ENCODE data around the gene CYB5R4.
"Not testable (repeated sequence)": the region's sequence is repeated elsewhere in the genome, so short reads cannot be mapped to it uniquely, and the experiment has no call there.

Gene CYB5R4

GRCh38 chr6:83920017-83920416 is 60.5 kb downstream of the CYB5R4 start:
- no peak overlapping the region for H3K27ac ChIP-seq (ENCODE audit: low read length)
- H3K9me3 ChIP-seq (ENCODE audit: insufficient read depth, low read length), result no peaks in the 10 kb centered on the region
- no peaks in the 10 kb centered on the region for H4K20me1 ChIP-seq (ENCODE audit: insufficient read depth, low read length)
- no peak overlapping the region for H3K9ac ChIP-seq (ENCODE audit: low read length)
- peaks cover 3% of the 10 kb centered on the region for H3K36me3 ChIP-seq (replicated peaks; ENCODE audit: low read depth, low read length)
- no peak for TF ChIP-seq EZH2phosphoT487 (IDR thresholded peaks at IDR 0.05; ENCODE audit: low read depth)
- no peak for TF ChIP-seq CTCF (IDR thresholded peaks at IDR 0.05; ENCODE audit: low read depth, low read length)
- H2AFZ ChIP-seq (ENCODE audit: low read depth, low read length), result no peak overlapping the region
- no peaks in the 10 kb centered on the region for H3K27me3 ChIP-seq (ENCODE audit: low read depth, low read length)
- no peak overlapping the region for H3K4me2 ChIP-seq (ENCODE audit: low read length)
- H3K79me2 ChIP-seq (ENCODE audit: low read length), result no peaks in the 10 kb centered on the region
- H3K4me1 ChIP-seq (ENCODE audit: low read length), result peaks cover 10% of the 10 kb centered on the region
- H3K4me3 ChIP-seq (ENCODE audit: low read length), result no peak overlapping the region

GRCh38 chr6:83921315-83921714 is 61.8 kb downstream of the CYB5R4 start:
- peaks cover 3% of the 10 kb centered on the region for H3K4me1 ChIP-seq (ENCODE audit: low read length)

GRCh38 chr6:83927470-83927869 is 68.0 kb downstream of the CYB5R4 start:
- H3K4me3 ChIP-seq (ENCODE audit: low read length), result no peak overlapping the region
- peaks cover 30% of the 10 kb centered on the region for H3K36me3 ChIP-seq (replicated peaks; ENCODE audit: low read depth, low read length)
- H3K27ac ChIP-seq (ENCODE audit: low read length), result no peak overlapping the region
- no peaks in the 10 kb centered on the region for H3K79me2 ChIP-seq (ENCODE audit: low read length)
- H3K9me3 ChIP-seq (ENCODE audit: insufficient read depth, low read length), result no peaks in the 10 kb centered on the region
- H3K27me3 ChIP-seq (ENCODE audit: low read depth, low read length), result no peaks in the 10 kb centered on the region
- no peak overlapping the region for H3K9ac ChIP-seq (ENCODE audit: low read length)
- no peak overlapping the region for H2AFZ ChIP-seq (ENCODE audit: low read depth, low read length)
- H3K4me1 ChIP-seq (ENCODE audit: low read length), result no peaks in the 10 kb centered on the region
- H3K4me2 ChIP-seq (ENCODE audit: low read length), result no peak overlapping the region
- no peaks in the 10 kb centered on the region for H4K20me1 ChIP-seq (ENCODE audit: insufficient read depth, low read length)
- TF ChIP-seq CTCF (IDR thresholded peaks at IDR 0.05; ENCODE audit: low read depth, low read length) (no peak), EZH2phosphoT487 (IDR thresholded peaks at IDR 0.05; ENCODE audit: low read depth) (no peak)

More at GRCh38 chr6:83921315-83921714, 61.8 kb downstream of the CYB5R4 start:
- Histone ChIP-seq H3K79me2 (ENCODE audit: low read length) (no peaks in the 10 kb centered on the region), H3K4me3 (ENCODE audit: low read length) (no peak overlapping the region), H4K20me1 (ENCODE audit: insufficient read depth, low read length) (no peaks in the 10 kb centered on the region), H3K9me3 (ENCODE audit: insufficient read depth, low read length) (no peaks in the 10 kb centered on the region), H3K27me3 (ENCODE audit: low read depth, low read length) (no peaks in the 10 kb centered on the region), H2AFZ (ENCODE audit: low read depth, low read length) (no peak overlapping the region), H3K36me3 (replicated peaks; ENCODE audit: low read depth, low read length) (peaks cover 3% of the 10 kb centered on the region), H3K9ac (ENCODE audit: low read length) (no peak overlapping the region), H3K27ac (ENCODE audit: low read length) (no peak overlapping the region), H3K4me2 (ENCODE audit: low read length) (no peak overlapping the region)
- TF ChIP-seq EZH2phosphoT487 (IDR thresholded peaks at IDR 0.05; ENCODE audit: low read depth) (no peak), CTCF (IDR thresholded peaks at IDR 0.05; ENCODE audit: low read depth, low read length) (no peak)

- Histone ChIP-seq H3K4me3 (ENCODE audit: low read length) (no peak overlapping the region), H3K27ac (ENCODE audit: low read length) (no peak overlapping the region), H3K4me1 (ENCODE audit: low read length) (no peaks in the 10 kb centered on the region), H4K20me1 (ENCODE audit: insufficient read depth, low read length) (no peaks in the 10 kb centered on the region), H2AFZ (ENCODE audit: low read depth, low read length) (no peak overlapping the region), H3K36me3 (replicated peaks; ENCODE audit: low read depth, low read length) (peaks cover 32% of the 10 kb centered on the region), H3K4me2 (ENCODE audit: low read length) (no peak overlapping the region), H3K9ac (ENCODE audit: low read length) (no peak overlapping the region), H3K79me2 (ENCODE audit: low read length) (no peaks in the 10 kb centered on the region), H3K9me3 (ENCODE audit: insufficient read depth, low read length) (no peaks in the 10 kb centered on the region), H3K27me3 (ENCODE audit: low read depth, low read length) (no peaks in the 10 kb centered on the region)
- TF ChIP-seq CTCF (IDR thresholded peaks at IDR 0.05; ENCODE audit: low read depth, low read length), result no peak
- TF ChIP-seq EZH2phosphoT487 (IDR thresholded peaks at IDR 0.05; ENCODE audit: low read depth), result no peak
Observed at GRCh38 chr6:83928286-83928685, 68.8 kb downstream of the CYB5R4 start.

GRCh38 chr6:83946201-83946833 is 86.8 kb downstream of the CYB5R4 start:
- H3K27ac ChIP-seq (ENCODE audit: low read length); H3K9ac ChIP-seq (ENCODE audit: low read length); H3K4me3 ChIP-seq (ENCODE audit: low read length); H4K20me1 ChIP-seq (ENCODE audit: insufficient read depth, low read length); H3K9me3 ChIP-seq (ENCODE audit: insufficient read depth, low read length); H3K36me3 ChIP-seq (replicated peaks; ENCODE audit: low read depth, low read length); H2AFZ ChIP-seq (ENCODE audit: low read depth, low read length); H3K4me2 ChIP-seq (ENCODE audit: low read length); H3K27me3 ChIP-seq (ENCODE audit: low read depth, low read length); H3K79me2 ChIP-seq (ENCODE audit: low read length): not testable (repeated sequence)
- peaks cover 12% of the 10 kb centered on the region for H3K4me1 ChIP-seq (ENCODE audit: low read length)

- not testable (repeated sequence) for H3K9ac ChIP-seq (ENCODE audit: low read length); H3K79me2 ChIP-seq (ENCODE audit: low read length); H3K4me3 ChIP-seq (ENCODE audit: low read length); H3K36me3 ChIP-seq (replicated peaks; ENCODE audit: low read depth, low read length); H3K27ac ChIP-seq (ENCODE audit: low read length); H4K20me1 ChIP-seq (ENCODE audit: insufficient read depth, low read length); H3K27me3 ChIP-seq (ENCODE audit: low read depth, low read length); H3K4me2 ChIP-seq (ENCODE audit: low read length); H2AFZ ChIP-seq (ENCODE audit: low read depth, low read length); H3K9me3 ChIP-seq (ENCODE audit: insufficient read depth, low read length)
- peaks cover 22% of the 10 kb centered on the region for H3K4me1 ChIP-seq (ENCODE audit: low read length)
Observed at GRCh38 chr6:83947983-83948382, 88.5 kb downstream of the CYB5R4 start.
